AG04449 (cell line): ENCODE measurements around the gene SIL1.

Experiments
- CTCF ChIA-PET: fragments of 350-600 bp; formaldehyde crosslinking; extraction: SDS; loops from one replicate; lab custom pipeline; 2021; ENCODE audit warnings: antibody characterized with exemption; lab: Yijun Ruan, JAX
- POLR2A ChIA-PET: fragments of 400-600, 350-600 bp; formaldehyde crosslinking; extraction: SDS; loops from one replicate; lab custom pipeline; 2020; ENCODE audit warnings: antibody characterized with exemption, inconsistent platforms; lab: Yijun Ruan, JAX
- DNase-seq: peaks from one replicate; pipeline ENCODE4 v3.0.0-alpha.2; 2010; ENCODE audit warnings: low read depth, low spot score
- H3K4me3 ChIP-seq: 2 replicates; pipeline ENCODE4 v1.5.1; 2011; ENCODE audit warnings: low read depth, mild to moderate bottlenecking, control low read depth, low read length
- CTCF ChIP-seq: IDR thresholded peaks from one replicate; pipeline ENCODE4 v1.5.1; 2011; ENCODE audit warnings: mild to moderate bottlenecking, moderate library complexity, low read length, control low read depth, inconsistent platforms; ENCODE audit not compliant: insufficient read depth; ENCODE audit errors: missing control alignments

SIL1 gene

DNA sequence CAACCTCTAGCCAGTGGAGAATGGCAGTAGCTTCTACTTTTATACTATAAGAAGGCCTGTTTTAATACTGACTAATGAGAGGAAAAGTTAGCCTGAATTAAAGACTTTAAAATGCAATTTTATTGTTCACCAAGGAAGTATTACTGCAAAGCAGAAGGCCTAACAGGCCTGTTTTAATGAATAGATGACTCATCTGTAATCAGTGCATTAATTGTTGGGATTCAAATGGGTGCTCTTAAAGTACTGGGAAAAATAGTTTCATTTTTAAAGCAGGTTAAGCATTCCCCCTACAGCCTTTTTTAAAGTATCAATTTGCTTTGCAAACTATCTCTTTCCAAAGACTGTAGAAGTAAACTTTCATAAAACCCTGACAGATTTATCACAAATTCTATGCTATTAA, 147.7 kb downstream of the SIL1 start:
- no peak overlapping the region for H3K4me3 ChIP-seq
- ChIA-PET POLR2A (no interaction called here), CTCF (no interaction called here)
- TF ChIP-seq CTCF: no peak
- DNase-seq: no peak

GRCh38 chr5:139049780-139050179, 148.4 kb downstream of the SIL1 start:
- ChIA-PET CTCF (no interaction called here), POLR2A (no interaction called here)
- DNase-seq: no peak
- no peak overlapping the region for H3K4me3 ChIP-seq
- no peak for TF ChIP-seq CTCF

- CTCF ChIA-PET: no interaction called here
- no peak for DNase-seq
- no peak overlapping the region for H3K4me3 ChIP-seq
- POLR2A ChIA-PET: no interaction called here
- TF ChIP-seq CTCF: no peak
Measured at GRCh38 chr5:139046551-139046950, 151.6 kb downstream of the SIL1 start.

- no peak for DNase-seq
- H3K4me3 ChIP-seq: no peak overlapping the region
- POLR2A ChIA-PET: no interaction called here
- CTCF ChIA-PET: interaction anchor here (1.6 kb wide), 1 partner anchor 46 kb away, joined by 3 read pairs; no protein-coding TSS in a partner anchor
- no peak for TF ChIP-seq CTCF
Measured at GRCh38 chr5:139043157-139043905, 154.8 kb downstream of the SIL1 start.

DNA sequence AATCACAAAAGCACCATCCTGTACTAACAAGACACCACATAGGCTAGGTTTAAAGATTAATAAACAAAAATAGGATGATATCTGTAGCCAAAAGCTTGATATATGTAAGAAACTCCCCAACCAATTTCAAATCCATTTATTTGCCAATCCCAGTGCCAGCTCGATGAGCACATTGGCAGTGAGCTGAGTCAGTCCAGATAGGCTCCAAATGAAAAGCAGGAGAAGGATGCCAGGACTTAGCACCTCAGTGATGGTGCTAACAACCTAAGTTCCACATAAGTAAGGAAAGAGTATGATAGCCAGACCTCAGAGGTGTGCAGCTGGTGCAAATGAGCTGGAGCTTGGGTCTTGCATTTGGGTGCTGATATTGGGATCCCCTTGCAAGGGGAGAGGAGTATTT, 158.1 kb downstream of the SIL1 start:
- no peak for DNase-seq
- POLR2A ChIA-PET: no interaction called here
- H3K4me3 ChIP-seq: no peak overlapping the region
- CTCF ChIA-PET: no interaction called here
- no peak for TF ChIP-seq CTCF

GRCh38 chr5:139038613-139039305, 159.4 kb downstream of the SIL1 start:
- ChIA-PET POLR2A (no interaction called here), CTCF (no interaction called here)
- H3K4me3 ChIP-seq: no peak overlapping the region
- DNase-seq: no peak
- no peak for TF ChIP-seq CTCF
